Muscle of arm (tissue), 12 donors: Measurements from ENCODE around the gene AUTS2. TPM values are rescaled to one million over a fixed set of nuclear protein-coding genes. Genes with fewer than 3 reads are reported as not detected.

ENCODE experiments used
- DNase-seq: peaks from one replicate; pipeline ENCODE4 v3.0.0-alpha.2; 2013
- polyA plus RNA-seq, 12 donors: library from polyadenylated mRNA; unstranded; fragments of 120-200 nt; gene quantifications; one replicate each; pipeline ENCODE4 v1.2.1, GENCODE V29; 2013; ENCODE audit not compliant: insufficient read length in 12 of 12

Gene AUTS2
- polyA plus RNA-seq, 12 donors = 60.0 to 182 (median 86.6) TPM

- DNase-seq = peak; percentile 19
These were observed 573.2 kb downstream of the AUTS2 start for GRCh38 chr7:70171369-70171920.

DNA sequence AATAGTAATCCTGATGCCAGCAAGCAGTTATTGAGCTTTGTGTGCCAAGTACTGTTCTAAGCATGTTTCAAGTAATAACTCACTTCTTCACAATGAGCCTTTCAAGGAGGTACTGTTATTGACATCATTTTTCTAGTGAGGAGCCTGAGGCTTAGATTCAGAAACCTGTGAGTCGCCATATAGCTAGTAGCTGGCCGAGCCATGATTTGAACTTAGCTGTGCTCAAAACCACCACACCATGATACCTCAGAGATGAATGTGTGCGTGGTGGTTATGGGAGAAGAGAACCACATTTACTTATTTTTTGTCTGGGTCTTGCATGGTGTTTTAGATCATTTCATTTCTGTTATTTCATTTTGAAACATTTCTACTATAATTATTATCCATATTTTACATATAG, 578.9 kb downstream of the AUTS2 start:
- DNase-seq = no peak

GRCh38 chr7:70178211-70178610, 579.9 kb downstream of the AUTS2 start:
- DNase-seq = no peak

DNA sequence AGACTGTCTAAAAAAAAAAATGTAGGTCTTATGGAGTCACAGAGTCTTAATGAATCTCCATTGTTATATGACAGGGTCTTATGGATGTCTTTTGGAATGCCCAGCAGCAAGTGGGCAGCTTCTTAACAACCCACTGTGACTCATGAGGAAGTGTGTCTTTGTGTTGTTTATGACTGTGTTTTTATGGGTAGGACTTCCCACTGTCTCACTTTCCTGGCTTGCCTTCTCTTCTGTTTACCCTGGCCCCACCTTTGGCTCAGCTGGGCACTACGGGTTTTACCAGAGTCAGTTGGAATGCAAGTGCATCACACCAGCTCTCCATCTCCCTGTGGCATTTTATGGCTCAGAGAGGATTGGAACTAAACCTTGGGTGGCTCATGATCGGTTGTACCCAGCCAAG, 580.5 kb downstream of the AUTS2 start:
- no peak for DNase-seq

DNA sequence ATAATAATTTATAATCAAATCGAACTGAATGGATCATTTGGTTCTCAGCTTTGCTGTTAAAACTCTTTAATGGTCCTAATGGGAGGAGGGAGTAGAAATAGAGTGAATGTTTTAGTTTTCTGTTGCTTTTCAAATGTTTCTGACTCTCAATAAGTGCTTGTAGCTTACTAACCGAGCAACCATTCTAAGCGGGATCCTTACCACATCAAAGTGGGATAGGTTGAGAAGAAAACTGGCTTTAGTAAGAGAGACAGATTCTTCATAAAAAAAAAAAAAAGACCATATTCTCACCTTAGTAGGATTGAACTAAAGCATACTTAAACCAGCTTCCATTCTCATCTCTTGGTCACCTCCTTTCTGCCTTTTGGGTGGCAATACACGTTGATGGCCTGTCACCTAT, 584.2 kb downstream of the AUTS2 start:
- DNase-seq = no peak

GRCh38 chr7:70183278-70183677, 585.0 kb downstream of the AUTS2 start:
- no peak for DNase-seq

DNA sequence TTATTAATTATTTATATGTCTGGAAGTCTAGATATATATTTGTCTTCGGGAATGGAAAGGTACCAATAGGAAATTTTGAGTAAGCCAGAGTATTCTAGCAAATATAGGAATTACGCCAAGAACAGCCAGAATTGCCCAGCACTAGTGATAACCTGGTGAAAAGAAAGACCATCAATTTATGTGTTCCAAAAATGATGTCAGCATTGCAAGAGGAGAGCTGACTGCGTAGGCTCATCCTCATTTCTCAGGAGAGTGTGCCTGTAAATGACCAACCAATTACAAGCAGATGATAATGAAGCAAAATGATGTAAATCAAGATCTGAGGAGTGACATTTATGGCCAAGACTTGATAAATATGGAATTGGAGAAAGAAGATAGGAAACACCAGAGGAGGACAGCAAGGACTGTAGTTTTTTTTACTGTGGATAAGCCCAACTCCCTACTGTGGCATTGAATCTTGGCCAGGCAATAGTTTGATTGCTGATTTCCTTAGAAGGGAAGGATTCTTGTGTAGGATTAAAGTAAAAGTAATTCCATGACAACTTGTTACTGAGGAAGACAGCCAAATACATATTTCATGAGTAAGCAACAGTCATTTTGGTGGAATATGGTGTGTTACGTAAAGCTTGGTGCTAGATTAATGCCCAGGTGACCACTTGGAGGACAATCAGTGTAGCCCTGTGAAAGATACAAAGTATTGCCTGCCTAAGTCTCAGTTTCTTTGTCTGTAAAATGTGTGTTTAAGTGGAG, 590.8 kb downstream of the AUTS2 start:
- DNase-seq = no peak

DNA sequence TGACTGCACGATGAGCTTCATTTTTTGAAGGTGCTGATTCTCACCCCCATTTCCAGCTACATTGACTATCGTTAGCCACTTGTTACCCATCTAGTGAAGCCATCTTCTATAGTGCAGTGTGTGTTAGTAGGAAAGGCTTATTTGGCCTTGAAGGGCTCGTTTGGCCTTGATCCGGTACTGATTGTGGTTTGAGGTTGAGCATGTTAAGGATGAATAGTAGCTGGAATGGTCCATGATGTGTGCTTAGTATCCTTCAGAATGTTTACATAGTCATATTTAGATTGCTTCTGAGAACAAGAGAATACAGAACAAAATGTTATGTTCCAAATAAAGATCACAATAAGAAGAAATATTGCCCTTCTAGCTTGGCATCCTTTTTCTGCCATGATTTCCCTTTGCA, 591.5 kb downstream of the AUTS2 start:
- DNase-seq = no peak

GRCh38 chr7:70190281-70190680, 592.0 kb downstream of the AUTS2 start:
- DNase-seq = no peak

DNA sequence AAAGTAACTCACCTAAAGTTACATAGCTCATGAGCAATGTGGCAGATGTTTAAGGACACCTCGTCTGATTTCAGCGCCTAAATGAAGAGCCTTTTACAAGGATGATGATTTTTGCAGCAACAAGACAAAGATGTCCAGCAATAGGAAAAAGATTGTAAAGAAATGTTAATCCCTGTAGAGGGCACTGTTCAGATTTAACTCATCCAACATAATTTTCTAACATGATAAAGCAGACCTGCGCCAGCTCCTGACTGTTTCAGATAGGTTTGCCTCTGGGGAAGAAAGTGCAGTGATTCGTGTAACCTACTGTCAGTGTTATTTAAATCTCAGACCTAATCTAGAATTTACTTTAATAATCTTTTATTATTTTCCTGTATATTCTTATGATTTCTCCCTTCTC, 595.2 kb downstream of the AUTS2 start:
- DNase-seq = no peak

DNA sequence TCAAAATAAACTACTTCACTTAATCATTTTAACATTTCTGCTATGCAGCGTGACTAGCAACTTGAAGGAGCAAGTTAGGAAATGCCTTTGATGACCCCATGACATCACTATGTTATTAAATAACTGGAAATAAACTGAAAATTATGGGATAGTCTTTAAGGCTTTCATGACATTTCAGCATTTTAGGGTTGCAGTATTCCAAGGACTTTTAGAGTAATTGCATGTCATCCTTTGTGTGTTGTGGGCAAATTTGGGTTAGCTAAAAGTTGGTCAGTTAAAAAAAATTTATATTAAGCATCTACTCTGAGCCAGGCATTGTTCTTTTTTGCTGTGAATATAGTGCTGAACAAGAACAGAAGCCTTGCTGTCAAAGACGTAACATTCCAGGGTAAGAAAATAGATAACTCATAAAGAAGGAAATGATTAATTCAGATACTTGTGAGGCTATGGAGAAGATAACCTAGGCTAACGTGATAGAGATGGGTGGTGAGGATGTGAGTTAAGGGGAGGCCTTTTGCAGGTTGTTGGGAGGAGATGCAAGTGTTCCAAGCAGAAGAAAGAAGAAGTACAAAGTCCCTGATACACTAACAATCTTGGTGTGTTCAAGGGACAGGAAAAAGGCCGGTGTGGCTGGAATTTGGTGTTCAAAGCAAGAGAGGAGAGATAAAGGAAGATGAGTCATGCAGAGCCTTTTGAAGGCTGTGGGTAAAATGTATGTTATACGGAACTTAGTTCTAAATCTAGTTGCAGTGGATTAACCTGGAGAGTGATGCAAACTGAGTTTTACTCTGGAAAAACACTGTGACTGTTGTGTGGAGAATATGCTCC, 610.2 kb downstream of the AUTS2 start:
- DNase-seq = no peak

DNA sequence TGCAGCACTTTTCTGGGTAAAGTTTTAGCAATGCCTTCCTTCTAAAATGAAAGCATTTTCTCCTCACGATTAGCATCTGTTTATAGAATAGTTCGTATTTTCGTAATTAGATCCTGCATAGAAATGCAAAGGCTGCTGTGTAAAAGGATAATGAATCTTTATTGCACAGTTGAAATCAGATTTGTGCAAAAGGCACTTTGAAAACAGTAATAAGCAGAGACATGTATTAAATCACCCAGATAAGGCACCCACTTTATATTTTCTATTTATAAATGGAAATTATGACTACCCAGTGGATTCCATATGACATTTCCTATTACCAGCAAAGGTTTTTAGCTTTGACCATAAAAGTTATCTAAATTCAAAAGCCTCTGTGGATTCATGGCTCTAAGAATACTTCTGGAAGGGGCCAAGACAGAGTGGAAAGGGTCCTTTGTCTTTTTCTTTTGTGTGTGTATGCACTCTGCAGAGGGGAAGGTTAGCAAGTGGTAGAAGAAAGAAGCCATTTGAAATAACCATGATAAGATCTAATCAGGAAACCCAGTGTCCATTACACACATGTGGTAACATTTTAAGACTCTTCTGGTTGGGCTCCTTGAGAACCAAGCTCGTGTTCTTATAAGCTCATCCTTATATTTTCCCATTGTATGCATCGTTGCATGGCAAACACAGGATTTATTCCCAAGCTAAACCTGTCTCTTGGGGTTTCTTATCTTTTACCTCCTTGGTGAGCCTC, 612.1 kb downstream of the AUTS2 start:
- DNase-seq = no peak

DNA sequence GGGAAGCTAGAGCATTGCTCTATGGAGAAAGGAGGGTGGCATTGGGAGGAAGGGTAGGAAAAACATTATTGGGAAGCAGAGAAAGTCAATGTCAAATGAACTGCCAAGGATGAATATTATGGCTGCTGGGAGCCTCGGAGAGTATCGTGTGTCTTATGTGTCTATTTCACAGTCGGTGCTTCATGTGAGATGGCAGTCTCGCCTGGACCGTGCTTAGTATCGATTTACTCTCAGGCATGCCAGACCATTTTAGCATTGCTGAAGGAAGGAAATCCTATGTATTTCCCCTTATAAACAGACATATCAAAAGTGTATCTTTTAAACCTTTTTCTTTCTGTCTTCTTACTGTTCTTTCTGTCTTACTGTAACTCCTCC, 612.6 kb downstream of the AUTS2 start:
- no peak for DNase-seq

DNA sequence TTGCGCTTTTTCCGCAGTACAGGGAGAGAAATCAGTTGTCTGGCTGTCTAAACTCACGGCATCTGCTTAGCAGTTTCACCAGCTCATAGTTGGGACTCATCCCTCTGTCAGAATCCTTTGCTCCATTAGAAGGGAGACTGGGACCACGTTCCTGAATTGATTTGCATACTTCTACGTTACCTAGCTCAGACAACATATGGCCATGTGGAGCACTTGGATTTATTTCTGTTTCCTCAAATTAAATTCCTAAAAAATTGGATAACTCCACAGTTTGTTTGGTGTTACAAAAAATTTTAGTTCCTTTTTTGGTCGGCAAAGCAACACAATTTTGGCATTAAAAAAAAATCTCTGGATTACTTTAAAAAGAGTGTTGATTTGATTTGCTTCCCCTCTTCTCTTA, 614.0 kb downstream of the AUTS2 start:
- no peak for DNase-seq

DNA sequence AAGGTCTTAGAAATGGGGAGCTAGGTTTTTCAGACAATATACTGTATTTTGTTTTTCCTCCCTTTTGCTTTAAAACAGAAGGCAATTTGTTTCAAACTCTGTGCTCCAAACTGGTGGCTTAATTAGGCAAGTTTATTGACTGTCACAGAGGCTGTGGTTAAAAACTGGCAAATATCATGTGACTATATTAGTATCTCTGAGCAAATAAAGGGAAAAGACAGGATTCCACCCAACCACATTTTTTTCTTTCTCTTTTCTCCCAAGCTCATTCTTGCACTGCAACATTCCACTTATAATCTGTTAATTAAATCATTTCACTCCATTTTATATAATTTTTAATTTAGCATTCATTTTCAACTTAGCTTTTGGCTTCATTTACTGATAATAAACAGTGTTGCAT, 615.8 kb downstream of the AUTS2 start:
- no peak for DNase-seq

DNA sequence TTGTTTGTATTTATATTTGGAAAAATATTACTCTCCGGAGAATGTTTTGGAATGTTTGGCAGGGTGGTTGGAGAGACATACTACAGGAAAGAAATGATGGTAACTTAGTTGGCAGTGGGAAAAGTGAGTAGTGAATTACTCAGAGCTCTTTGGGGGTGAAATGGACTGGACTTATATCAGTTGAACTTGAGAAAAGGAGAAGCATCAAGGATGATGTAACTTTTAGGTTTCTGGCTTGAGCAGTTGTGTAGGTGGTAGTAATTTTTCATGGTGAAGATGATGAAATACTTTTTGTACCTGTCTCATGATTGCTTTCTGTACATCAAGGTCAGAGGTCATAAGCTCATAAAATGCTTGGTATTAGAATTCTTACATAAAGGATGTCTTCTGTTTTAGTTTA, 617.2 kb downstream of the AUTS2 start:
- DNase-seq = no peak

DNA sequence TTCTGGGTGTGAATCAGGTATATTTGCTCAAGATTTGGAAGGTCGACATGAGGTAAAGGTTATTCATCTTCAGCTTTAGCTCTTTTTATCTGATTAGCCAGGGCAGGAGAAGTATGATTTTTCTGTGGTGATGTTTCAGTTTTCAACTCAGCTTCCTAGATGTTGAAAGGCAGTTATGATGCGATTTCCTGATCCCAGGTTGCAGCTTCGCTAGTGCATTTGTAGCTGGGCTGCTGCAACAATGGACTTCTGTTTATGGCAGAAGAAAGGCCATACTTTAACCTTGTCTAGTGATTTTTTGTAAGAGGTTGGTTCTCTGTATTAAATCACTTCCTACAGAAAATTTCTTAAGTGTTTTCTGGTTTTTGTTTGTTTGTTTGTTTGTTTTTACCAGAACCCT, 619.3 kb downstream of the AUTS2 start:
- no peak for DNase-seq

- DNase-seq = no peak
These were observed 619.7 kb downstream of the AUTS2 start for GRCh38 chr7:70218006-70218405.

DNA sequence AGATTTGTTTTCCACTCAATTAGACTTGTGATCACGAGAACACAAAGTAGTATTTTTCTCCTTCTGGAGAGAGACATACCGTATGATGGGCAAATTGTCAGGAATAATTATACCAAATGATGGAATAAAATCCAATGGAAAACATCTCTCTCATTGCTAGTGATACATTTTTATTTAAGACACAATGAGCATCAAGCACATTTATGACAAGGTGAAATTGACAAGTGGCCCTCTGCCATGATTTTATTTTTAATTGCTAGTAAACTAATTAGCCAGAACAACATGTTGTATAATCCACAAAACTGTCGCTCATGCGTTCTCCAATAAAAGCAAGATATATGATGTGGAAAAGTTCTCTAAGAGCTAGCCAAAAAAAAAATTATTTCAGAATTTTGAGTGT, 620.8 kb downstream of the AUTS2 start:
- DNase-seq = no peak

- DNase-seq = no peak
These were observed 631.0 kb downstream of the AUTS2 start for GRCh38 chr7:70229242-70229641.

- no peak for DNase-seq
These were observed 632.5 kb downstream of the AUTS2 start for GRCh38 chr7:70230761-70231160.

DNA sequence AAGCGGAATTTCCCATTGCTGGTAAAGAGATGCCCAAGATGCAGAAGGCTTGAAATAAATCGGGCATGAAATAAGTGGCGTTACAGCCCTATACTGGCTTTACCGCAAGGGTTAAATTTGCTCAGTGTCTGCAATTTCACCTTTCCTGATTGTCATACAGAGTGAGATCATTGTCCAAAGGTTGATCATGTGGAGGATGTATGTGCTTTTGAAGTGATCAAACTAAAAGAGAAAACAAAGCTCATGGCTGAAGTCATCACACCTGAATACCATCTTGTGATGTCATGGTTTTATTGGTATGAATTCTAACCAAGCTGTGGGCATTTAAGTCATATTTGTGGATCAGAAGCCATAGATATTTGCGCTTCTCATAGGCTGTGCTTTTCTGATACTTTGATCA, 635.5 kb downstream of the AUTS2 start:
- DNase-seq = no peak

- DNase-seq = no peak
These were observed 639.0 kb downstream of the AUTS2 start for GRCh38 chr7:70237256-70237655.
